Body of pancreas (tissue), 4 donors: ENCODE results near the gene DNAJC21. TPM values are rescaled to one million over a fixed set of nuclear protein-coding genes. Genes with fewer than 3 reads are reported as not detected.

Source experiments
- ATAC-seq: fragments of 150-250 bp; one replicate; pipeline ENCODE4 v1.9.1; 2016
- DNase-seq, 4 donors: peaks; one replicate each; pipeline ENCODE4 v3.0.0-alpha.2; 2019
- H3K27ac ChIP-seq, 4 donors: fragments of 200-600 bp; sonication (generic); 1 replicate in 3 of 4; 2 replicates in 1 of 4; pipeline versions ENCODE4 v1.5.1 to v1.6.1; 2016 to 2019; ENCODE audit warnings: mild to moderate bottlenecking in 1 of 4, mixed read lengths in 1 of 4, moderate library complexity in 1 of 4
- H3K27me3 ChIP-seq, 2 donors: fragments of 200-600 bp; sonication (generic); one replicate each; pipeline ENCODE4 v1.6.0; 2016; ENCODE audit warnings: mild to moderate bottlenecking in 1 of 2
- H3K36me3 ChIP-seq, 2 donors: fragments of 200-600 bp; sonication (generic); replicated peaks in 1 of 2; 2 replicates each; pipeline ENCODE4 v1.5.1; 2016; ENCODE audit warnings: low read depth in 2 of 2; ENCODE audit not compliant: insufficient read depth in 1 of 2
- H3K4me1 ChIP-seq: fragments of 200-600 bp; sonication (generic); one replicate; pipeline ENCODE4 v1.6.0; 2016
- H3K4me3 ChIP-seq, 2 donors: fragments of 200-600 bp; sonication (generic); 1 replicate in 1 of 2; 2 replicates in 1 of 2; pipeline ENCODE4 v1.5.1; 2016 to 2019
- H3K9me3 ChIP-seq, 3 donors: fragments of 200-600 bp; sonication (generic); 1 replicate in 2 of 3; 2 replicates in 1 of 3; pipeline ENCODE4 v1.5.1; 2016
- POLR2A ChIP-seq, 3 donors: fragments of 450-650 bp; IDR thresholded peaks; one replicate each; pipeline ENCODE4 v1.6.1; 2016; ENCODE audit warnings: antibody characterized with exemption in 3 of 3, mild to moderate bottlenecking in 2 of 3
- WGBS, 2 donors: methylation state at CpG; one replicate each; pipeline ENCODE4 v1.1.5; 2017; 5-methylcytosine and 5-hydroxymethylcytosine counted together
- intact Hi-C: fragments of 100-400 bp; cut with DNase I; formaldehyde crosslinking; loops from one replicate; pipeline ENCODE4 v1.15.1; 2023
- total RNA-seq, 2 donors: library from RNA; depleted of rRNA; stranded (reverse); fragments of >200 nt; gene quantifications; one replicate each; pipeline ENCODE4 v1.1.0, GENCODE V29; 2016
- TF ChIP-seq, protein P1 (sequence below), 7 experiments: fragments of 450-650 bp in 4 of 7; fragments of 200-600 bp in 3 of 7; sonication (generic) in 3 of 7; IDR thresholded peaks; one replicate each; pipeline ENCODE4 v1.5.1; 2016 to 2019; ENCODE audit warnings: antibody characterized with exemption in 7 of 7

DNAJC21 gene
- total RNA-seq, 2 donors from 2014 or later, result 26.7 to 29.6 TPM

DNA sequence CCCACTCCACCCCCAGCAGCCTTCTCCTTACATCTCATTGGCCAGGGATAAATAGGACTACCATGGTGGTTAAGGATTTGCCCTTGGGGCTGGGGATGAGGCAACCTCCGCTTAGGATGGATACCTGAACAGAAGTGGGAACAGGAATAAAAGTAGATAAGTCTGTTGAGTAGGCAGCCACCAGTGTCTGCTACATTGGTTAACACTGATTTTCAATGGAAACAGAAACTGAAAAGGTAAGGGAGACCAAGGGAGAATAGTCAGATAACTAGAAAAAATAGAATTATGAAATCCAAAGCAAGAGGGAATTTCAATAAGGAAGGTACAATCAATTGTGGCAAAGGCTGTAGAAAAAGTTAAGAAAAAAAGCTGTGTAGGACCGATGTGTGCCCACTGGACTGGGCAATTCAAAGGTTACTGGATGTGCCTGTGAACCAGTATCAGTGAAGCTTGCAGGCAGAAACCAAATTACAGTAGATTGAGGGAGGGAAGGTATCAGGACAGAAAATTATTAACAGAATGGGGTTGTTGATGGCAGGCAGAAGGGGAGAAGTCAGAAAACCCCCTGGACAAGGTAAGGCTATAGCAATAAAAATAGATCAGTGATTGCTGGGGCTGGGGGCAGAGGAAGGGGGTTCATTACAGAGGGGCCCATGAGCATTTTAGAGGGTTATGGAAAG is 48.7 kb downstream of the DNAJC21 start:
- DNase-seq (no peak), ATAC-seq (no peak)
- H3K27ac ChIP-seq, result no peak overlapping the region
- H3K4me1 ChIP-seq, result no peaks in the 10 kb centered on the region
- no peaks in the 10 kb centered on the region for H3K36me3 ChIP-seq
- H3K27me3 ChIP-seq, result no peaks in the 10 kb centered on the region
- no peak for TF ChIP-seq POLR2A (IDR thresholded peaks at IDR 0.05)
- TF ChIP-seq, protein P1, sequence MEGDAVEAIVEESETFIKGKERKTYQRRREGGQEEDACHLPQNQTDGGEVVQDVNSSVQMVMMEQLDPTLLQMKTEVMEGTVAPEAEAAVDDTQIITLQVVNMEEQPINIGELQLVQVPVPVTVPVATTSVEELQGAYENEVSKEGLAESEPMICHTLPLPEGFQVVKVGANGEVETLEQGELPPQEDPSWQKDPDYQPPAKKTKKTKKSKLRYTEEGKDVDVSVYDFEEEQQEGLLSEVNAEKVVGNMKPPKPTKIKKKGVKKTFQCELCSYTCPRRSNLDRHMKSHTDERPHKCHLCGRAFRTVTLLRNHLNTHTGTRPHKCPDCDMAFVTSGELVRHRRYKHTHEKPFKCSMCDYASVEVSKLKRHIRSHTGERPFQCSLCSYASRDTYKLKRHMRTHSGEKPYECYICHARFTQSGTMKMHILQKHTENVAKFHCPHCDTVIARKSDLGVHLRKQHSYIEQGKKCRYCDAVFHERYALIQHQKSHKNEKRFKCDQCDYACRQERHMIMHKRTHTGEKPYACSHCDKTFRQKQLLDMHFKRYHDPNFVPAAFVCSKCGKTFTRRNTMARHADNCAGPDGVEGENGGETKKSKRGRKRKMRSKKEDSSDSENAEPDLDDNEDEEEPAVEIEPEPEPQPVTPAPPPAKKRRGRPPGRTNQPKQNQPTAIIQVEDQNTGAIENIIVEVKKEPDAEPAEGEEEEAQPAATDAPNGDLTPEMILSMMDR (IDR thresholded peaks at IDR 0.05), result no peak
- no peaks in the 10 kb centered on the region for H3K9me3 ChIP-seq
- WGBS, 2 donors, result 40 to 88% methylated on average over 1 to 2 of the region's 2 CpGs
- H3K4me3 ChIP-seq, result no peak overlapping the region
- intact Hi-C loops, result no loop called here

DNA sequence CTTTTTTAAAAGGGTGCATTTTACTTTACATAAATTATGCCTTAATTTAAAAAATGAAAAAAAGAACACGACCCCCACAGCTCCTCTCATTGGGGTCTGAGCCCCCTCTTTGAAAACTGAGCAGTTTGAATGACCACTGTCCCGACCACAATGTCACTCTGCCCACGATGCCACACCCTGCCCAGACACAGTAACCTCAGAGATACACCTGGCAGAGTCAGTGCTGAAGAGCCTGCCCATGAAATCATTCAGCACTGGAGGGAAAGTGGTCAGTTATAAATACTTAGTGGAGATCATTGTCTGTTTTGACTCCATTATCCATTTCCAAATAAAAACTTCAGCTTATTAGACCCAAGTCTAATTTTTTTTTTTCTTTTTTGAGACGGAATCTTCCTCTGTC is 49.3 kb downstream of the DNAJC21 start:
- Histone ChIP-seq H3K4me1 (no peaks in the 10 kb centered on the region), H3K36me3 (no peaks in the 10 kb centered on the region), H3K9me3 (no peaks in the 10 kb centered on the region), H3K27ac (no peak overlapping the region), H3K4me3 (no peak overlapping the region), H3K27me3 (no peaks in the 10 kb centered on the region)
- TF ChIP-seq POLR2A (IDR thresholded peaks at IDR 0.05), result no peak
- ATAC-seq (no peak), DNase-seq (no peak)
- WGBS, 2 donors, result 57 to 59% methylated on average over 4 of the region's 4 CpGs
- intact Hi-C loops, result no loop called here

DNA sequence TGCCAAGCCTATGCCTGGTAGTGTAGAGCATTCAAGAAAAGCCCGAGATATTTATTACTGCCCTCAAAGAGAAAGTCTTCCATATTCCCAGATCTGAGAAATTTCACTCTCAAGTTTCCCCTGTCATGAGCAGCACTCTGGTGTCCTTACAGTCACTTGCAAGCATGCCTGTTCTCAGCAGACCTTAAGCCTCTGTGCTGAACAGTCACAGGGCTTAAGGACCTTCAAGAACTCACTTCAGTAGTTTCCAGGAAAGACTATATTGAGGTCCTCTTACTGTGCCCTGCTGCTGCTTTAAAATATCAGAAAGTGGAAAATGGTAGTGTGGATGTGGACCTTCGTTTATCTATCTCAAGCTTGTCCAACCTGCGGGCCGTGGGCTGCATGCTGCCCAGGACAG is 53.5 kb downstream of the DNAJC21 start:
- Histone ChIP-seq H3K9me3 (peaks cover 0 to 4% (median 0%) of the 10 kb centered on the region in 3 donors), H3K27me3 (no peaks in the 10 kb centered on the region), H3K4me1 (no peaks in the 10 kb centered on the region), H3K27ac (no peak overlapping the region), H3K36me3 (no peaks in the 10 kb centered on the region), H3K4me3 (no peak overlapping the region)
- no peak for TF ChIP-seq POLR2A (IDR thresholded peaks at IDR 0.05)
- TF ChIP-seq, protein P1 (IDR thresholded peaks at IDR 0.05), result no peak
- intact Hi-C loops, result no loop called here
- DNase-seq, result no peak
- ATAC-seq, result no peak
- 75 to 79% methylated on average over 4 of the region's 4 CpGs for WGBS, 2 donors

DNA sequence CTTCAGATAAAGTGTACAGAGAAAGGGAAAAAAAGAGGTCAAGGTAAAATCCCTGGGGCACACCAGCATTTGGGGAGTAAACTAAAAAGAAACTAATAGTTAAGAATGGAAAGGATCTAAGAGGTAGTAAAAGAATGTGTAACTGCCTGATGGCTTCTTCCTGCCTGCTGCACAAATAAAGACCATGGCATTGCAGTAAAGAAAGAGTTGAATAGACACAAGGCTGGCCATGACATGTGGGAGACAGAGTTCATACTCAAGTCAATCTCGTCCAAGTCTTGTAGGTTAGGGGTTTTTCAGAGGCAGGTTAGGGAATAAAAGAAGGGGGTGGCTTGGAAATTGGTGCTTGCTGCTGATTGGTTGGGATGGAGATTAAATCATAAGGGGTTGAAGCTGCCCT is 57.6 kb downstream of the DNAJC21 start:
- no peak for TF ChIP-seq POLR2A (IDR thresholded peaks at IDR 0.05)
- TF ChIP-seq, protein P1 (IDR thresholded peaks at IDR 0.05), result no peak
- Histone ChIP-seq H3K9me3 (peaks cover 0 to 4% (median 0%) of the 10 kb centered on the region in 3 donors), H3K27ac (no peak overlapping the region), H3K4me1 (no peaks in the 10 kb centered on the region), H3K27me3 (no peaks in the 10 kb centered on the region), H3K4me3 (no peak overlapping the region), H3K36me3 (no peaks in the 10 kb centered on the region)
- no peak for ATAC-seq
- DNase-seq, result no peak
- intact Hi-C loops, result no loop called here
- WGBS, 2 donors, result 75 to 89% methylated on average over 1 of the region's 1 CpG

GRCh38 chr5:34991486-34992238 is 62.3 kb downstream of the DNAJC21 start:
- no peak for TF ChIP-seq POLR2A (IDR thresholded peaks at IDR 0.05)
- TF ChIP-seq, protein P1 (IDR thresholded peaks at IDR 0.05), result no peak
- Histone ChIP-seq H3K27ac (no peak overlapping the region), H3K4me1 (no peaks in the 10 kb centered on the region), H3K4me3 (no peak overlapping the region), H3K9me3 (no peaks in the 10 kb centered on the region), H3K36me3 (no peaks in the 10 kb centered on the region), H3K27me3 (no peaks in the 10 kb centered on the region)
- 88 to 90% methylated on average over 2 of the region's 2 CpGs for WGBS, 2 donors
- intact Hi-C loops, result no loop called here
- ATAC-seq (no peak), DNase-seq (no peak)
